HUES64 (cell line): Measurements from ENCODE around the gene DMD.

Source experiments
- H3K27ac ChIP-seq: 2 replicates; pipeline ENCODE4 v1.7.0; 2013; ENCODE audit warnings: low read depth, low read length, inconsistent platforms
- H3K27me3 ChIP-seq: 2 replicates; pipeline ENCODE4 v1.6.1; 2013; ENCODE audit warnings: mild to moderate bottlenecking, low read length; ENCODE audit not compliant: insufficient read depth
- H3K36me3 ChIP-seq: 2 replicates; pipeline ENCODE4 v1.6.1; 2013; ENCODE audit warnings: mild to moderate bottlenecking, low read length; ENCODE audit not compliant: insufficient read depth
- H3K4me1 ChIP-seq: 2 replicates; pipeline ENCODE4 v1.6.1; 2013; ENCODE audit warnings: mild to moderate bottlenecking, low read length, moderate library complexity; ENCODE audit not compliant: insufficient read depth
- H3K4me3 ChIP-seq: 2 replicates; pipeline ENCODE4 v1.5.1; 2013; ENCODE audit warnings: mild to moderate bottlenecking, low read length, moderate library complexity
- H3K9ac ChIP-seq: 2 replicates; pipeline ENCODE4 v1.6.1; 2013; ENCODE audit warnings: mild to moderate bottlenecking, low read depth, low read length
- H3K9me3 ChIP-seq: 2 replicates; pipeline ENCODE4 v1.6.1; 2013; ENCODE audit warnings: low read depth, low read length; ENCODE audit not compliant: insufficient read depth
- WGBS: fragments of 150-250, 120-280 bp; methylation state at CpG from one replicate; pipeline ENCODE4 v1.1.7; 2013; ENCODE audit warnings: missing lambda C conversion rate; 5-methylcytosine and 5-hydroxymethylcytosine counted together

DMD gene

GRCh38 chrX:31572360-31572759 lies 1639.0 kb downstream of the DMD start:
- no peak overlapping the region for H3K4me3 ChIP-seq
- no peaks in the 10 kb centered on the region for H3K27me3 ChIP-seq

GRCh38 chrX:31570658-31571057 lies 1640.7 kb downstream of the DMD start:
- no peaks in the 10 kb centered on the region for H3K36me3 ChIP-seq
- H3K4me1 ChIP-seq = no peaks in the 10 kb centered on the region
- H3K9ac ChIP-seq = no peak overlapping the region
- H3K27ac ChIP-seq = no peak overlapping the region
- H3K4me3 ChIP-seq = no peak overlapping the region
- H3K9me3 ChIP-seq = no peaks in the 10 kb centered on the region
- no peaks in the 10 kb centered on the region for H3K27me3 ChIP-seq
- WGBS = 83% methylated on average over 1 of the region's 2 CpGs

More at GRCh38 chrX:31572360-31572759, 1639.0 kb downstream of the DMD start:
- no peaks in the 10 kb centered on the region for H3K9me3 ChIP-seq
- WGBS = 93% methylated on average over 1 of the region's 1 CpG
- H3K9ac ChIP-seq = no peak overlapping the region
- H3K4me1 ChIP-seq = no peaks in the 10 kb centered on the region
- no peaks in the 10 kb centered on the region for H3K36me3 ChIP-seq
- no peak overlapping the region for H3K27ac ChIP-seq

GRCh38 chrX:31563792-31564191 lies 1647.6 kb downstream of the DMD start:
- Histone ChIP-seq H3K9ac (no peak overlapping the region), H3K4me3 (no peak overlapping the region), H3K4me1 (no peaks in the 10 kb centered on the region), H3K27ac (no peak overlapping the region), H3K36me3 (no peaks in the 10 kb centered on the region), H3K9me3 (no peaks in the 10 kb centered on the region), H3K27me3 (no peaks in the 10 kb centered on the region)
- 96% methylated on average over 3 of the region's 3 CpGs for WGBS

GRCh38 chrX:31555506-31555905 lies 1655.8 kb downstream of the DMD start:
- Histone ChIP-seq H3K36me3 (no peaks in the 10 kb centered on the region), H3K9me3 (no peaks in the 10 kb centered on the region), H3K27ac (no peak overlapping the region), H3K9ac (no peak overlapping the region), H3K27me3 (no peaks in the 10 kb centered on the region), H3K4me3 (no peak overlapping the region), H3K4me1 (no peaks in the 10 kb centered on the region)
- WGBS = 100% methylated on average over 1 of the region's 3 CpGs

- H3K4me1 ChIP-seq = no peaks in the 10 kb centered on the region
- H3K27me3 ChIP-seq = no peaks in the 10 kb centered on the region
- H3K27ac ChIP-seq = no peak overlapping the region
- no peaks in the 10 kb centered on the region for H3K9me3 ChIP-seq
- 100% methylated on average over 1 of the region's 4 CpGs for WGBS
- H3K9ac ChIP-seq = no peak overlapping the region
- no peak overlapping the region for H3K4me3 ChIP-seq
- H3K36me3 ChIP-seq = no peaks in the 10 kb centered on the region
Observed at GRCh38 chrX:31551913-31552312, 1659.4 kb downstream of the DMD start.

GRCh38 chrX:31550158-31550557 lies 1661.2 kb downstream of the DMD start:
- H3K36me3 ChIP-seq = no peaks in the 10 kb centered on the region
- no peaks in the 10 kb centered on the region for H3K9me3 ChIP-seq
- no peak overlapping the region for H3K9ac ChIP-seq
- H3K4me1 ChIP-seq = peaks cover 11% of the 10 kb centered on the region; the same call in 1 of the 2 replicates
- H3K4me3 ChIP-seq = no peak overlapping the region
- whole genome bisulfite sequencing = no CpG with 5 or more reads among the region's 2 CpGs
- H3K27me3 ChIP-seq = no peaks in the 10 kb centered on the region
- H3K27ac ChIP-seq = no peak overlapping the region

- Histone ChIP-seq H3K4me3 (no peak overlapping the region), H3K36me3 (no peaks in the 10 kb centered on the region), H3K9ac (no peak overlapping the region), H3K9me3 (no peaks in the 10 kb centered on the region), H3K4me1 (peaks cover 11% of the 10 kb centered on the region; the same call in 1 of the 2 replicates), H3K27me3 (no peaks in the 10 kb centered on the region), H3K27ac (no peak overlapping the region)
- 87% methylated on average over 3 of the region's 3 CpGs for WGBS
Observed at GRCh38 chrX:31547816-31548215, 1663.5 kb downstream of the DMD start.

- 100% methylated on average over 1 of the region's 3 CpGs for WGBS
- Histone ChIP-seq H3K27me3 (no peaks in the 10 kb centered on the region), H3K4me1 (peaks cover 11% of the 10 kb centered on the region; the same call in 1 of the 2 replicates)
Observed at GRCh38 chrX:31547416-31547815, 1663.9 kb downstream of the DMD start.

GRCh38 chrX:31546126-31546525 lies 1665.2 kb downstream of the DMD start:
- WGBS = 54% methylated on average over 3 of the region's 3 CpGs
- no peak overlapping the region for H3K27ac ChIP-seq
- no peak overlapping the region for H3K4me3 ChIP-seq
- no peak overlapping the region for H3K9ac ChIP-seq
- no peaks in the 10 kb centered on the region for H3K36me3 ChIP-seq
- H3K9me3 ChIP-seq = no peaks in the 10 kb centered on the region
- peaks cover 11% of the 10 kb centered on the region; the same call in 1 of the 2 replicates for H3K4me1 ChIP-seq
- H3K27me3 ChIP-seq = no peaks in the 10 kb centered on the region

More at GRCh38 chrX:31547416-31547815, 1663.9 kb downstream of the DMD start:
- Histone ChIP-seq H3K4me3 (no peak overlapping the region), H3K9ac (no peak overlapping the region), H3K36me3 (no peaks in the 10 kb centered on the region), H3K9me3 (no peaks in the 10 kb centered on the region), H3K27ac (no peak overlapping the region)

- WGBS = 86% methylated on average over 3 of the region's 5 CpGs
- no peak overlapping the region for H3K27ac ChIP-seq
Observed at GRCh38 chrX:31545726-31546125, 1665.6 kb downstream of the DMD start.

GRCh38 chrX:31545191-31545590 lies 1666.2 kb downstream of the DMD start:
- Histone ChIP-seq H3K27me3 (no peaks in the 10 kb centered on the region), H3K4me1 (peaks cover 11% of the 10 kb centered on the region; the same call in 1 of the 2 replicates), H3K9me3 (no peaks in the 10 kb centered on the region), H3K27ac (no peak overlapping the region), H3K4me3 (no peak overlapping the region), H3K36me3 (no peaks in the 10 kb centered on the region), H3K9ac (no peak overlapping the region)
- WGBS = 97% methylated on average over 3 of the region's 3 CpGs

More at GRCh38 chrX:31545726-31546125, 1665.6 kb downstream of the DMD start:
- Histone ChIP-seq H3K4me3 (no peak overlapping the region), H3K27me3 (no peaks in the 10 kb centered on the region), H3K9ac (no peak overlapping the region), H3K36me3 (no peaks in the 10 kb centered on the region), H3K9me3 (no peaks in the 10 kb centered on the region), H3K4me1 (peaks cover 11% of the 10 kb centered on the region; the same call in 1 of the 2 replicates)

- H3K4me1 ChIP-seq = peaks cover 11% of the 10 kb centered on the region; the same call in 1 of the 2 replicates
- no peaks in the 10 kb centered on the region for H3K27me3 ChIP-seq
- H3K36me3 ChIP-seq = no peaks in the 10 kb centered on the region
- no peak overlapping the region for H3K4me3 ChIP-seq
- no peak overlapping the region for H3K9ac ChIP-seq
- no peak overlapping the region for H3K27ac ChIP-seq
- H3K9me3 ChIP-seq = no peaks in the 10 kb centered on the region
- WGBS = 76% methylated on average over 3 of the region's 3 CpGs
Observed at GRCh38 chrX:31543634-31544033, 1667.7 kb downstream of the DMD start.
